HEK293T (cell line): Measurements from ENCODE around the gene TRDN.

Experiments
- CTCF ChIA-PET: fragments of 350-600 bp; formaldehyde crosslinking; extraction: SDS; loops from one replicate; lab custom pipeline; 2021; ENCODE audit warnings: antibody characterized with exemption, inconsistent platforms; lab: Yijun Ruan, JAX
- POLR2A ChIA-PET: fragments of 350-600 bp; formaldehyde crosslinking; extraction: SDS; loops from one replicate; lab custom pipeline; 2020; ENCODE audit warnings: antibody characterized with exemption, inconsistent platforms; lab: Yijun Ruan, JAX
- DNase-seq: peaks from one replicate; pipeline ENCODE4 v3.0.0; 2012; ENCODE audit warnings: mixed read lengths; ENCODE audit errors: extremely low spot score
- ARNT ChIP-seq: fragments of 450-650 bp; IDR thresholded peaks from 2 replicates; pipeline ENCODE4 v1.6.1; 2017; ENCODE audit warnings: mild to moderate bottlenecking
- BHLHE40 ChIP-seq: fragments of 450-650 bp; IDR thresholded peaks from 2 replicates; pipeline ENCODE4 v1.6.1; 2016; ENCODE audit warnings: mild to moderate bottlenecking, moderate library complexity, borderline replicate concordance
- CTBP1 ChIP-seq: fragments of 450-650 bp; IDR thresholded peaks from 2 replicates; pipeline ENCODE4 v1.6.1; 2016; ENCODE audit warnings: borderline replicate concordance
- ELF4 ChIP-seq: fragments of 450-650 bp; IDR thresholded peaks from 2 replicates; pipeline ENCODE4 v1.6.1; 2017; ENCODE audit warnings: antibody characterized with exemption
- FOXA1 ChIP-seq: fragments of 450-650 bp; IDR thresholded peaks from 2 replicates; pipeline ENCODE4 v1.6.1; 2016; ENCODE audit warnings: mild to moderate bottlenecking
- FOXK2 ChIP-seq: fragments of 450-650 bp; IDR thresholded peaks from 2 replicates; pipeline ENCODE4 v1.6.1; 2016; ENCODE audit warnings: mild to moderate bottlenecking
- FOXM1 ChIP-seq: fragments of 450-650 bp; IDR thresholded peaks from 2 replicates; pipeline ENCODE4 v1.6.1; 2017; ENCODE audit warnings: mild to moderate bottlenecking, borderline replicate concordance
- HDGF ChIP-seq: fragments of 450-650 bp; IDR thresholded peaks from 2 replicates; pipeline ENCODE4 v1.6.1; 2017; ENCODE audit warnings: antibody characterized with exemption, borderline replicate concordance
- L3MBTL2 ChIP-seq: fragments of 450-650 bp; conservative IDR thresholded peaks from 2 replicates; pipeline ENCODE4 v1.6.1; 2016; ENCODE audit warnings: mild to moderate bottlenecking
- LEF1 ChIP-seq: fragments of 450-650 bp; IDR thresholded peaks from 2 replicates; pipeline ENCODE4 v1.6.1; 2017; ENCODE audit warnings: mild to moderate bottlenecking, borderline replicate concordance
- NFRKB ChIP-seq: fragments of 450-650 bp; IDR thresholded peaks from 2 replicates; pipeline ENCODE4 v1.6.1; 2016; ENCODE audit warnings: mild to moderate bottlenecking, moderate library complexity
- SP1 ChIP-seq: fragments of 450-650 bp; IDR thresholded peaks from 2 replicates; pipeline ENCODE4 v1.6.1; 2017
- SUZ12 ChIP-seq: fragments of 450-650 bp; IDR thresholded peaks from 2 replicates; pipeline ENCODE4 v1.6.1; 2016; ENCODE audit warnings: mild to moderate bottlenecking
- TARDBP ChIP-seq: fragments of 450-650 bp; IDR thresholded peaks from 2 replicates; pipeline ENCODE4 v1.6.1; 2016
- ZNF384 ChIP-seq: fragments of 450-650 bp; IDR thresholded peaks from 2 replicates; pipeline ENCODE4 v1.6.1; 2016
- TF ChIP-seq, protein P1 (sequence below): fragments of 450-650 bp; IDR thresholded peaks from 2 replicates; pipeline ENCODE4 v1.6.1; 2016

The TRDN gene

DNA sequence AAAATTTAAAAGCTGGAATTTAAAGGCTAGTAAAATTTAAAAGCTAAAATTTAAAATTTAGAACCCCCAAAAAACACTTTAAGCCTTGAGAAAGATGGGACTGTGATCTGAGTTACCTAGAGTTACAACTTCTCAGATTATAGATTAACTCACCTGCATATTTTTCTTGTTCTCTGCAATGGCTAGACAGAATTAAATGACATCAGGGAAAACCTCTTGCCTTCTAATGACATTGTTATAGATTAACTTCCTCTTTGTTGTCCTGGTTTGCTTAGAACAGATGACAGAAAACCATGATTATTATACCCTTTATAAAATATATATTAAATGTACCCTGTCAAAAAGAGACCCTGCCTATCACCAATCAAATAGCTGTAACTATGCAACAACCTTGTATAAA is 56.4 kb downstream of the TRDN start:
- TF ChIP-seq SUZ12, result no peak
- TF ChIP-seq CTBP1, result no peak
- no peak for TF ChIP-seq FOXA1
- no peak for TF ChIP-seq HDGF
- TF ChIP-seq FOXM1, result no peak
- TF ChIP-seq SP1, result no peak
- no peak for DNase-seq
- ChIA-PET POLR2A (no interaction called here), CTCF (no interaction called here)

DNA sequence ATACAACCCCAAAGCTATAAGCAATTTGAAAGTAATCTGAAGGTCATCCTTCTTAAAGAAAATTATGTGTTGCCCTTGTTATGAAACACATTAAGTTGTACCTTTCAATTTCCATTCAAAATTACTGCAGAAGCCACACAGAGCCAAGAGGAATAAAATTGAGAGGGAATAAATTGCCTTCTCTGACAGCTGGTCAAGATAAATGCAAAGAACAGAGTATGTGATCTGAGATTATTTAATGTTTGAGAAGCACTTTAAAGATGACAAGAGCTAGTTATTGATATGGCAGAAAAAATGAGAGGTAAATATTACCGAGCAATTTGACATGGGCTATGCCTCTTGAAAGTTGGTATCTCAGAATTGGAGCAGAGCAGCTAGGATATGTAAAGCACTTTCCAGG is 61.6 kb downstream of the TRDN start:
- ChIA-PET CTCF (no interaction called here), POLR2A (no interaction called here)
- TF ChIP-seq CTBP1 (no peak), FOXK2 (no peak), L3MBTL2 (no peak), FOXA1 (no peak), SP1 (no peak), LEF1 (no peak), HDGF (no peak), NFRKB (no peak), TARDBP (no peak), SUZ12 (no peak), ZNF384 (no peak), FOXM1 (no peak), ARNT (no peak), ELF4 (no peak), BHLHE40 (no peak)
- TF ChIP-seq, protein P1, sequence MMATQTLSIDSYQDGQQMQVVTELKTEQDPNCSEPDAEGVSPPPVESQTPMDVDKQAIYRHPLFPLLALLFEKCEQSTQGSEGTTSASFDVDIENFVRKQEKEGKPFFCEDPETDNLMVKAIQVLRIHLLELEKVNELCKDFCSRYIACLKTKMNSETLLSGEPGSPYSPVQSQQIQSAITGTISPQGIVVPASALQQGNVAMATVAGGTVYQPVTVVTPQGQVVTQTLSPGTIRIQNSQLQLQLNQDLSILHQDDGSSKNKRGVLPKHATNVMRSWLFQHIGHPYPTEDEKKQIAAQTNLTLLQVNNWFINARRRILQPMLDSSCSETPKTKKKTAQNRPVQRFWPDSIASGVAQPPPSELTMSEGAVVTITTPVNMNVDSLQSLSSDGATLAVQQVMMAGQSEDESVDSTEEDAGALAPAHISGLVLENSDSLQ, result no peak
- no peak for DNase-seq

DNA sequence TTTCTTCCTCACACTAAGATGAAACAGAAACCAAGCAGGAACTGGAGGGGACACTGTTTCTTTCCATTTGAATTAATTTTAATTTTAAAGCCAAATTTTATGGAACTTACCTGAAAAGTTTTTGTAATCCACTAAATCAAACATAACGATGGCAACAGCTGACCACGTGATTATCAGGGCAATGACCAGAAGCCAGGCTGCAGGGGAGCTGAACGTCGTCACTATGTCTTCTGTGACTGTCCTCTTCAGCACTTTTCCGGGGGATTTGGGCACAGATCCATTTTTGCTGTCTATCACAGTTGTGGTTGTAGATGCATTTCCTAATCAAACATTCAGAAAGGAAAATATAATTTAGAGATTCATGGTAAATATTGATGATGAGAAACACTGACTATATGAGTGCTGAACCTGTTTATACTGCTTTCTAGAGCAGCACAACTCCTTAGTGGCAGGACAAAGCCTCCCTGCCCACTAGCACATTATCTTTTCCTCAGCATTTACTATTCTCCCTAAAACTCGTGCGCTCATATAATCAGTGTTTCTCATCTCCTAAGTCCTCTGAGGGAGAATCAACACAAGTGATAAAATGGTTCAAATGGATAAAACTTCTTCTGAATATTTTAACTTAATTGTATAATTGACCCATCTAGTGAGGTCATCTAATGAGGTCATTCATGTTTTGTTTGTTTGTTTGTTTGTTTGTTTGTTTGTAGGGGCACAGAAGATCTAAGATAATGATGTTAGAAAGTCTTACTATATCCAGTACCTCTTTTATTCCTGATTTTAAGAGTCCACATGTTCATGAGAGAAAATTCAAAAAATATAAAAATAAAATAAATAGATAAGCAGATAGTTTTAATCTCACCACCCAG is 65.7 kb downstream of the TRDN start:
- TF ChIP-seq HDGF (no peak), CTBP1 (no peak), L3MBTL2 (0 out of 2 replicates have a peak, but pooled peaks have one; percentile 20), SUZ12 (no peak), BHLHE40 (no peak), ZNF384 (no peak), NFRKB (no peak), SP1 (no peak), ARNT (no peak), FOXA1 (no peak)
- TF ChIP-seq, protein P1, result 0 out of 2 replicates have a peak, but pooled peaks have one; percentile 10
- ChIA-PET POLR2A (no interaction called here), CTCF (no interaction called here)
- DNase-seq, result peak; percentile 35

DNA sequence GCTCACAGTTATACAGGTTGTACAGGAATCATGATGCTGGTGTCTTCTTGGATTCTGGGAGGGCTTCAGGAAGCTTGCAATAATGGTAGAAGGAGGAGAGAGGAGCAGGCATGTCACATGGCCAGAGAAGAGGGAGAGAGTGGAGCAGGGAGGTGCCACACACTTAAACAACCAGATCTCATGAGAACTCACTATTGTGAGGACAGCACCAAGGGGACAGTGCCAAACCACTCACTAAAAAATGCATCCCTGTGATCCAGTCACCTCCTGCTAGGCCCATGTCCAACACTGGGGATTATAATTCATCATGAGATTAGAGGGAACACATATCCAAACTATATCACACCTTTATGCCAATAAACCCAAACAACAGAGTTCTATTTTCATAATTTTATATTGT is 67.2 kb downstream of the TRDN start:
- no peak for TF ChIP-seq ARNT
- no peak for TF ChIP-seq FOXK2
- no peak for TF ChIP-seq BHLHE40
- CTCF ChIA-PET, result no interaction called here
- POLR2A ChIA-PET, result no interaction called here
- DNase-seq, result no peak

DNA sequence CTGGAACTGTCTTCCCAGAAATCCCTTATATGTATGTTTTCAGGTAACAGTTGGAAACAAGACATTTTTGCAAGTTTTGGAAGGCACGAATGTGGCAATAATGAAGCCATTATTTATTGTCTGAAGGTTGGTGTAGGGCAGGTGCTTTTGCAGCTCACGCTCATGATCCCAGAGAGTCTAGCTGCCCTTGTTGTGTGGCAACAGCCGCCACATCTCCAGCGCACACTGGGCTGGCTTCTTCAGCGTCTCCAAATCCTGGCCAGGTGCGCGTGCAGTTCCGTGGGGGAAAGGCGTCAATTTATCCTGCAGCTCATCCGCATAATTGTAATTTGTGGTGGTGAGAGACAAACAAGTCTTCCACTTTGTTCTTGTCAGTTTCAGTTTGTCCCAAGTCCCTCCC is 71.2 kb downstream of the TRDN start:
- ChIA-PET CTCF (no interaction called here), POLR2A (no interaction called here)
- no peak for DNase-seq
- TF ChIP-seq TARDBP (no peak), LEF1 (no peak), ELF4 (no peak), SUZ12 (no peak), FOXK2 (no peak), FOXM1 (no peak), CTBP1 (no peak), ZNF384 (no peak), SP1 (no peak), ARNT (no peak), BHLHE40 (no peak), NFRKB (no peak), FOXA1 (no peak), L3MBTL2 (no peak), HDGF (no peak)
- TF ChIP-seq, protein P1, result no peak

DNA sequence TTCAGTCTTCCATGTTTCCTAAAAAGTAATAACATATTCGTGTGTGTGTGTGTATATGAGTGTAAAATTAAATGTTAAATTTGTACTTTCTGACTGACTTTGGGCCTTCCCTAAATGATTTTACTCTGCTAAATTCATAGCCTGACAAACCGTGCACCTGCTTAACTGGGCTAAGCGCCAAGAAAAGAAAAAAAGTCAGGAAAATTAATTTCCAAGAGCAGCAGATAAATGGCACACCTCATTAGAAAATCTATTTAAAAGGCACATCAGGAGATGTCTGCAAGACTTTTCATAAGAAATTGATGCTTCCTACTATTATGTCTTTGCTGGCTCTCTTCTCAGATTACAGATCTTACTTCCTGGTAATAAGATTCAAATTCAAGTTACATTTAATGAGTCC is 72.4 kb downstream of the TRDN start:
- TF ChIP-seq ARNT (no peak), FOXA1 (no peak), SP1 (no peak), ELF4 (no peak), SUZ12 (no peak), BHLHE40 (no peak), CTBP1 (no peak)
- CTCF ChIA-PET, result no interaction called here
- POLR2A ChIA-PET, result no interaction called here
- DNase-seq, result no peak

DNA sequence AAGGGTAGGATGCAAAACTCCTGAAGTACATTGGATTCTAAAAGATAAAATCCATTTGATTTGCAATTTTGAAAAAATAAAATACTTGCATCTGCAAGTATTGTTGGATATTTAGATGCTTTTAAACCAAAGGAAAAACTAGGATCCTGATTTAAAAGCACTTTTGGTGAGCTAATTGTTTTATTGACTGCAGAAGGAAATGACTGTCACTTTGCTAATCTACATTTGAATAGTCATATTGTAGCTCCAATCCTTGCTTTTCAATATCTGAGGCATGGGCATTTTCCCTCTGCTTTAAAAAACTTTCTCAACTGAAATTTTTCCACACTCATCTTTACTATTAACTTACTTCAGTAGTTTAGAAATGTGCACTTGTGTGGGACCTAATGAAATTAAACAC is 74.1 kb downstream of the TRDN start:
- ChIA-PET CTCF (no interaction called here), POLR2A (no interaction called here)
- TF ChIP-seq LEF1 (no peak), FOXM1 (no peak), ZNF384 (no peak), FOXK2 (no peak), L3MBTL2 (no peak), SP1 (no peak), NFRKB (no peak), HDGF (no peak), BHLHE40 (no peak), FOXA1 (no peak)
- TF ChIP-seq, protein P1, result no peak
- no peak for DNase-seq
